GM18517 (cell line): ENCODE results near the gene WDR7.
A peak's percentile ranks its signal among the peaks of the same experiment; 100 is the strongest.

Experiments
- ATAC-seq: cut with Tn5 transposase; IDR thresholded peaks from one replicate; pipeline ENCODE4 v1.9.1; 2021; ENCODE audit warnings: mild to moderate bottlenecking, moderate library complexity; ENCODE audit not compliant: unreplicated experiment

WDR7 gene

GRCh38 chr18:57063601-57064103, 412.5 kb downstream of the WDR7 start:
- no peak for ATAC-seq

- no peak for ATAC-seq
These were observed 422.5 kb downstream of the WDR7 start for GRCh38 chr18:57073501-57074187.

- ATAC-seq, result no peak
These were observed 424.7 kb downstream of the WDR7 start for GRCh38 chr18:57075716-57076400.

GRCh38 chr18:57077005-57077765, 426.0 kb downstream of the WDR7 start:
- no peak for ATAC-seq

GRCh38 chr18:57077786-57078552, 426.8 kb downstream of the WDR7 start:
- peak; percentile 92 for ATAC-seq

GRCh38 chr18:57078614-57079013, 427.5 kb downstream of the WDR7 start:
- ATAC-seq, result no peak

- ATAC-seq, result no peak
These were observed 429.3 kb downstream of the WDR7 start for GRCh38 chr18:57080479-57080878.

- no peak for ATAC-seq
These were observed 430.7 kb downstream of the WDR7 start for GRCh38 chr18:57081899-57082298.

GRCh38 chr18:57083485-57083884, 432.3 kb downstream of the WDR7 start:
- ATAC-seq, result no peak

- ATAC-seq, result peak; percentile 85
These were observed 433.4 kb downstream of the WDR7 start for GRCh38 chr18:57084331-57085271.

- no peak for ATAC-seq
These were observed 434.2 kb downstream of the WDR7 start for GRCh38 chr18:57085371-57085770.

- no peak for ATAC-seq
These were observed 435.0 kb downstream of the WDR7 start for GRCh38 chr18:57086163-57086562.
